Amniotic epithelial cell (primary cell): ENCODE data around the gene ANKRD10.
"Not testable (repeated sequence)": the region's sequence is repeated elsewhere in the genome, so short reads cannot be mapped to it uniquely, and the experiment has no call there.

Experiments
- DNase-seq: peaks from one replicate; pipeline ENCODE4 v3.0.0-alpha.2; 2010; ENCODE audit warnings: low read depth

Gene ANKRD10

GRCh38 chr13:110915057-110915873, at the start of gene ANKRD10:
ANKRD10 (minus strand) TSS chr13:110915069; CDS start chr13:110914934, 135 bp downstream.
- DNase-seq = peak; percentile 98

GRCh38 chr13:110964229-110965037, 49.6 kb upstream of the ANKRD10 start:
- DNase-seq = no peak

- no peak for DNase-seq
Observed at GRCh38 chr13:110963554-110963970, 48.7 kb upstream of the ANKRD10 start.

- no peak for DNase-seq
Observed at GRCh38 chr13:110961959-110962358, 47.1 kb upstream of the ANKRD10 start.

GRCh38 chr13:110960204-110960603, 45.3 kb upstream of the ANKRD10 start:
- DNase-seq = no peak

GRCh38 chr13:110957931-110958330, 43.1 kb upstream of the ANKRD10 start:
- no peak for DNase-seq

GRCh38 chr13:110957181-110957884, 42.5 kb upstream of the ANKRD10 start:
- DNase-seq = peak; percentile 37

- DNase-seq = not testable (repeated sequence)
Observed at GRCh38 chr13:110956216-110956615, 41.3 kb upstream of the ANKRD10 start.

- not testable (repeated sequence) for DNase-seq
Observed at GRCh38 chr13:110955608-110956007, 40.7 kb upstream of the ANKRD10 start.

- peak; percentile 95 for DNase-seq
Observed at GRCh38 chr13:110955072-110955503, 40.2 kb upstream of the ANKRD10 start.

GRCh38 chr13:110954533-110954920, 39.7 kb upstream of the ANKRD10 start:
- not testable (repeated sequence) for DNase-seq

- no peak for DNase-seq
Observed at GRCh38 chr13:110953833-110954532, 39.1 kb upstream of the ANKRD10 start.

- no peak for DNase-seq
Observed at GRCh38 chr13:110953416-110953815, 38.5 kb upstream of the ANKRD10 start.

GRCh38 chr13:110952135-110952534, 37.3 kb upstream of the ANKRD10 start:
- DNase-seq = not testable (repeated sequence)

- no peak for DNase-seq
Observed at GRCh38 chr13:110950819-110951570, 36.1 kb upstream of the ANKRD10 start.

- no peak for DNase-seq
Observed at GRCh38 chr13:110950356-110950755, 35.5 kb upstream of the ANKRD10 start.

GRCh38 chr13:110949628-110950027, 34.8 kb upstream of the ANKRD10 start:
- no peak for DNase-seq

- no peak for DNase-seq
Observed at GRCh38 chr13:110949116-110949515, 34.2 kb upstream of the ANKRD10 start.

- not testable (repeated sequence) for DNase-seq
Observed at GRCh38 chr13:110947338-110947737, 32.5 kb upstream of the ANKRD10 start.

GRCh38 chr13:110945928-110946570, 31.2 kb upstream of the ANKRD10 start:
- no peak for DNase-seq
